GM12878 (cell line): Measurements from ENCODE around the gene LCE1A. TPM values are rescaled to one million over a fixed set of nuclear protein-coding genes. Genes with fewer than 3 reads are reported as not detected.

Source experiments
- CUX1 ChIP-seq: IDR thresholded peaks from 2 replicates; pipeline ENCODE4 v1.6.1; 2012; ENCODE audit warnings: improper control_type of control experiment, low read depth, low read length; ENCODE audit not compliant: insufficient replicate concordance
- GATAD2B ChIP-seq: fragments of 450-650 bp; conservative IDR thresholded peaks from 2 replicates; pipeline ENCODE4 v1.6.1; 2017; ENCODE audit warnings: low read depth, mild to moderate bottlenecking, moderate library complexity
- PAX8 ChIP-seq: fragments of 450-650 bp; IDR thresholded peaks from 2 replicates; pipeline ENCODE4 v1.6.1; 2017; ENCODE audit warnings: mild to moderate bottlenecking, moderate library complexity
- ZNF592 ChIP-seq: fragments of 450-650 bp; IDR thresholded peaks from 2 replicates; pipeline ENCODE4 v1.6.1; 2017; ENCODE audit warnings: mild to moderate bottlenecking, moderate library complexity
- polyA plus RNA-seq, 11 experiments: library from polyadenylated mRNA; depleted of rRNA in 4 of 11; unstranded in 6 of 11; stranded (reverse) in 5 of 11; fragments of >200 nt; fragmentation: Nextera tagmentation in 4 of 11; fragmentation: Illumina TruSeq in 1 of 11; extraction: Ambion mirVana in 4 of 11; extraction: Trizol in 1 of 11; gene quantifications; 1 replicate in 1 of 11; 2 replicates in 10 of 11; pipeline versions ENCODE4 v1.2.1 to v1.2.3, GENCODE V29; 2011 to 2016; ENCODE audit warnings: inconsistent platforms in 2 of 11, missing spikeins in 2 of 11, low read depth in 1 of 11
- total RNA-seq, 4 experiments: library from RNA; depleted of rRNA in 3 of 4; stranded (reverse); fragments of >200 nt in 3 of 4; fragmentation: Illumina TruSeq in 1 of 4; extraction: Trizol in 1 of 4; gene quantifications; 2 replicates each; pipeline versions ENCODE4 v1.2.1 to v1.2.3, GENCODE V29; 2013 to 2021

Gene LCE1A
- total and polyA plus RNA-seq, 10 of the 15 experiments (the other 5 are each of a cell fraction or from before 2014, with no cell fraction given), result not detected

- TF ChIP-seq CUX1, result no peak
- no peak for TF ChIP-seq ZNF592
- TF ChIP-seq PAX8, result no peak
- no peak for TF ChIP-seq GATAD2B
Observed at GRCh38 chr1:152811671-152812070, 15.6 kb upstream of the LCE1A start, which contains the start of gene LCE1B (continued).
